Bone marrow (tissue), 2 donors: Measurements from ENCODE around the gene PSMD2.

ENCODE experiments used
- DNase-seq, 2 donors: peaks; one replicate each; lab custom pipeline; 2025; lab: John Stamatoyannopoulos, UW

The PSMD2 gene

DNA sequence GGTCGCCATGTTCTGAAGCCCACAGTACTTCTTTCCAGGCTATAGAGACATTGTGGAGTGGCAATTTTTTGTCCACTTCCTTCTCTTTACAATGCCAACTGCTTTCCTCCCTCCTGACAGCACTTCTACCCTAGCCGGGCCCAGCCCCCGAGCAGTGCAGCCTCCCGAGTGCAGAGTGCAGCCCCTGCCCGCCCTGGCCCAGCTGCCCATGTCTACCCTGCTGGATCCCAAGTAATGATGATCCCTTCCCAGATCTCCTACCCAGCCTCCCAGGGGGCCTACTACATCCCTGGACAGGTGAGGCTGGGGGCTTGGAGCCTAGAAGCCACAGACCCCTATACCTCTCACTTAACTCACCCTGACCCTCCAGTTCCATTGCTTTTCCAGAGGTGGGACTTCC is 18.2 kb downstream of the PSMD2 start:
- no peak for DNase-seq

DNA sequence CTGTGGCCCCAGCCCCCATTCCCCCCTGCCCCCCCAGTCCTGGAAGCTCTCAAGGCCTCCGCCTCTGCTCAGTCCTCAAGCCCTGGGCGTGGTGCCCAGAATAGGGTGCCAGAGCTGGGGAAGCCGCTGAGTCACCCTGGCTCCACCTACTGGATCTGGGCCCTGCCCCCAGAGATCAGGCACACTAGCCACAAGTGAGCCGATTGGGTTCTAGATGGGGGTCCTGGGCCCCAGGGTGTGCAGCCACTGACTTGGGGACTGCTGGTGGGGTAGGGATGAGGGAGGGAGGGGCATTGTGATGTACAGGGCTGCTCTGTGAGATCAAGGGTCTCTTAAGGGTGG is 21.0 kb downstream of the PSMD2 start:
- peak; percentile 44 to 50 for DNase-seq

DNA sequence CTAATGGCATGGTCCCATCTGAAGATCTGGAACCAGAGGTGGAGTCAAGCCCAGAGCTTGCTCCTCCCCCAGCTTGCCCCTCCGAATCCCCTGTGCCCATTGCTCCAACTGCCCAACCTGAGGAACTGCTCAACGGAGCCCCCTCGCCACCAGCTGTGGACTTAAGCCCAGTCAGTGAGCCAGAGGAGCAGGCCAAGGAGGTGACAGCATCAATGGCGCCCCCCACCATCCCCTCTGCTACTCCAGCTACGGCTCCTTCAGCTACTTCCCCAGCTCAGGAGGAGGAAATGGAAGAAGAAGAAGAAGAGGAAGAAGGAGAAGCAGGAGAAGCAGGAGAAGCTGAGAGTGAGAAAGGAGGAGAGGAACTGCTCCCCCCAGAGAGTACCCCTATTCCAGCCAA is 22.6 kb downstream of the PSMD2 start:
- DNase-seq = no peak

DNA sequence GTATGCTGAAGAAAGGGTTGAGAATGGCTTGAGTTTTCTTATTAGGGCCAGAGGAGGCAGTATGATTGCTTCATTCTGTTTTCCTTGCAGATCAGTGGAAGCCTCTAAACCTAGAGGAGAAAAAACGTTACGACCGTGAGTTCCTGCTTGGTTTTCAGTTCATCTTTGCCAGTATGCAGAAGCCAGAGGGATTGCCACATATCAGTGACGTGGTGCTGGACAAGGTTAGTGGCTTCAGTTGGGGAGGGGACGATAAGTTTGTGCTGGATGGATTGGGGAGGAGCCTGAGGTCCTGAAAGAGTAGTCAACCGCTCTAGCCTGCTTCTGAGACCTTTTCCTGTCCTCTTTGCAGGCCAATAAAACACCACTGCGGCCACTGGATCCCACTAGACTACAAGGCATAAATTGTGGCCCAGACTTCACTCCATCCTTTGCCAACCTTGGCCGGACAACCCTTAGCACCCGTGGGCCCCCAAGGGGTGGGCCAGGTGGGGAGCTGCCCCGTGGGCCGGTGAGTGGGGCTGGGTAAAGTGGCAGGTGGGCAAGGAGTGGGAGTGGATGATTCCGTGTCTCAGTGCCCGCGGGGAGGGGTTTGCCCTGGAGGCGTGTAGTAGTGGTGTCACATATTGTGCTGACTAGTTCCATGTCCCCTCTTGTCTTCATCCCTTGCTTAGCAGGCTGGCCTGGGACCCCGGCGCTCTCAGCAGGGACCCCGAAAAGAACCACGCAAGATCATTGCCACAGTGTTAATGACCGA is 23.9 kb downstream of the PSMD2 start:
- DNase-seq = peak in 1 of 2 donors; percentile 25

DNA sequence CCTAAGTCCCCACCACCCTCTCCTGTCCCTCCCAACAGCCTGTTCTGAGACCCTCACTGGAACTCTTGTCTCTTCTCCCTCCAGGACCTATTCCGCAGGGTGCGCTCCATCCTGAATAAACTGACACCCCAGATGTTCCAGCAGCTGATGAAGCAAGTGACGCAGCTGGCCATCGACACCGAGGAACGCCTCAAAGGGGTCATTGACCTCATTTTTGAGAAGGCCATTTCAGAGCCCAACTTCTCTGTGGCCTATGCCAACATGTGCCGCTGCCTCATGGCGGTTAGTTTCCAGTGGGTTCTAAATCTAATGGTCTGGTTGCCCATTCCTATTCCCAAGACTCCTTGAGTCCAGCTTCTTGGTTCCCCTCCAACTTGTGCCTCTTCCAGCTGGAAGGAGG is 24.7 kb downstream of the PSMD2 start:
- DNase-seq = no peak

- no peak for DNase-seq
Measured at GRCh38 chr3:184325269-184325668, 26.2 kb downstream of the PSMD2 start.

DNA sequence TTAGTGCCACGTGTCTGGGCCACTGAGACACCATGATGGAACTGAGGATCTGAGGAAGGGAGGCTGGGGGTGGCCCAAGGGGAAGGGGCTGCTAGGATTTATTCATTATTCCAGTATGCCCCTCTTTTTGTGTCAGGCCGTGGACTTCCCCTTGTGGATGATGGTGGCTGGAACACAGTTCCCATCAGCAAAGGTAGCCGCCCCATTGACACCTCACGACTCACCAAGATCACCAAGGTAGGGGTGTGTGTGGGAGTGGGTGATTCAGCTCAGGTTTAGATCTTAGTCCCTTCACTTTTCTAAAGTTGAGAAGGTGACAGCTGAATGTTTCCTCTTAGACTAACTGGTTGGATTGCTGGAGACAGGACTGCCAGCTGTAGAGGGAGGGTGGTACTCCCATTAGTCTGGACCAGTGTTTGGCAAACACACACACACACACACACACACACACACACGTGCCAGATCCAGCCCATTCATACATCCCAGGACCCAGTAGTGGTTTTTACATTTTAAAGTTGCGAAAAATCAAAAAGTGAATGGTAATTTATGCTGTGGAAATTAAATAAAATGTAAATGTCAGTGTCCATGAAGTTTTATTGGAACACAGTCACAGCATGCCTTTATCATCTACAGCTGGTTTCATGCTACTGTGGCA is 26.8 kb downstream of the PSMD2 start:
- no peak for DNase-seq

DNA sequence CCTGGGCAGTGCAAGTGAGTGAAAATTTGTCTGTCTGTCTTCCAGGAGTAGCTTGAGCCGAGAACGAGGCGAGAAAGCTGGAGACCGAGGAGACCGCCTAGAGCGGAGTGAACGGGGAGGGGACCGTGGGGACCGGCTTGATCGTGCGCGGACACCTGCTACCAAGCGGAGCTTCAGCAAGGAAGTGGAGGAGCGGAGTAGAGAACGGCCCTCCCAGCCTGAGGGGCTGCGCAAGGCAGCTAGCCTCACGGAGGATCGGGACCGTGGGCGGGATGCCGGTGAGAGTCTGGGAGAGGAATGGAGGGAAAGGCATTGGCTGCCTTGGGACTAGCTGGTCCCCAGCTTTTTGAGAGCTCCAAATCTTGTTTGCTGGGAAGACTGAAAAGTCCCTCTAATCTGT is 28.1 kb downstream of the PSMD2 start:
- DNase-seq = no peak

GRCh38 chr3:184328516-184328915 is 29.5 kb downstream of the PSMD2 start:
- no peak for DNase-seq

- DNase-seq = no peak
Measured at GRCh38 chr3:184332370-184333090, 33.5 kb downstream of the PSMD2 start.

- no peak for DNase-seq
Measured at GRCh38 chr3:184333190-184333589, 34.1 kb downstream of the PSMD2 start.

GRCh38 chr3:184333700-184334099 is 34.7 kb downstream of the PSMD2 start:
- DNase-seq = no peak

- peak; percentile 10 to 11 for DNase-seq
Measured at GRCh38 chr3:184334470-184335158, 35.6 kb downstream of the PSMD2 start.

DNA sequence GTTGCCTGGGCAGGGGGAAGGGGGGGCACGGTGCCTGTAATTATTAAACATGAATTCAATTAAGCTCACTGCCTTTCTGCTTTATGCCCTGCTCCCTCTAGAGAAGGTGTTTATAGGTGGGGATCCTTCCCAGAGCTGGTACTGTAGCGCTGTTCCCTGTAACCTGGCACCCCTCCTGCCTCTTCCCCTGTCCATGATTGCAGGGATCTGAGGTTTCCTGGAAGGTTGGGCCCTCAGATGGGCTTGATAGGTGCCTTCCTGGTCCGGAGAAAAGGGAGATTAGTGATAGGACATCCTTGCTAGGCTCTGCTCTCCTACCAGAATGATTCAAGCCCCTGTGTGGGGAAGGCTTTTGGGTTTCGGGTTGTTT is 36.2 kb downstream of the PSMD2 start:
- no peak for DNase-seq

- peak; percentile 45 to 82 for DNase-seq
Measured at GRCh38 chr3:184335661-184336546, 36.9 kb downstream of the PSMD2 start.

DNA sequence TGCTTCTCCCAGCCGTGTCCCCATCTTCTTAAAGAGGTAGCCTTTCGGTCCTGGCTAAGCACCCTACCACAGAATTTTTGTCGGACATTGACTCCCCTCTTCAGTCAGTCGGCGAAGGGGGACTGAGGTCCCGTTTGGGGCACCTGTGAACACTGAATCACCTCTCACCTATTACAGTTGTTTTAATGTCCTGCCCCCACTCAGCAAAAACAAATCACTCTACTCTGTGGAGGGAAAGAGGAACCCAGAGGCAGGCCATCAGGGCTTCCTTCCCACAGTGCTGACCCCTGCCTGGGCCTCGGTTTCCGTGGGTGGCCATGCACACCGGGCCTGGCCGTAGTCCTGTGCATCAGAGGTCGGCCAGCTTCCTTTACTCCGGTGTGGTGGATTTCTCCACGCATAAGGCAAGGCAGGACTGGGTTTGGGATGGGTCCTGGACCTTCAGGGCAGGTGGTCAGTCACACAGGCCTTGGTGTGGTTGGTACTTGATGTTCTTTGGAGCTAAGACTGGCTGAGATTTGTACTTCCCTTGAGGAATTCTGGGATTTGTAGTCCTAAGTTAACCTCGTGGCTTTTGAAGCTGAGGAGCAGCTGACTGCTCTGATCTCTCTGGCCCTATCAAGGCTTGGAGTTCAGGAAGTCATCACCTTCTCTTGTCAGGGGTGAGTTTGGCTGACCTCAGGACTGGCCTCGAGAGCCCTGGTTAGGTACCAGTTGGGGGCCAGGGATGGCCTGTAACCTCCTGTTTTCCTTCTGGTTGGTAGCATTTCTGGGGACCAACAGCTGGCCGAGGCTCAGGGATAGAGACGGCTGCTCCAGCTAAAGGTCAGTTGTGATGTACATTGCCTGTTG is 37.7 kb downstream of the PSMD2 start:
- no peak for DNase-seq

GRCh38 chr3:184337399-184337714 is 38.3 kb downstream of the PSMD2 start, which contains the start of gene FAM131A:
Gene FAM131A (plus strand): TSS chr3:184337600. CDS start chr3:184337631, 31 bp downstream.
- no peak for DNase-seq

GRCh38 chr3:184337981-184338380 is 38.9 kb downstream of the PSMD2 start:
- no peak for DNase-seq

DNA sequence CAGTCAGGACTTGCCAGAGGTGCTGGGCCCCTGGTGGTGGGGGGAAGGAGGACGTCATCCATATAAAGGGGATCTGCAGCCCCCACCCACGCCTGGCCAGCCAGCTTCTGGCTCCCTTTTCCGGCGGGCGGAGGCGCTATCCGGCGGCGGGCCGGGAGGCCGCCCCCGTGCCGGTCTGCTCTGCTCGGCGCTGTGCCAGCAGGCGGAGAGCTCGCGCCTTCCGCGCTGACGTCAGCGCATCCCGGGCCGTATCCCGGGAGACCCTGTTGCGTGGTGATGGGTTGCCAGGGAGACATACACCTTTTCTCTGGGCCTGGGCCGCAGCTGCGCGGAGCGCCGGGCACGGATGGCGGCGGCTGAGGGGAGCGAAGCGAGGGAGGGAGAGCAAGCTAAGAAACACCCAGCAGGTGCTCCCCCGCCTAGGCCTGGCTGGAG is 39.5 kb downstream of the PSMD2 start:
- DNase-seq = no peak

- no peak for DNase-seq
Measured at GRCh38 chr3:184339001-184339400, 40.0 kb downstream of the PSMD2 start.
